Occipital lobe (tissue), 2 donors: ENCODE data around the gene ECD. TPM values are rescaled to one million over a fixed set of nuclear protein-coding genes. Genes with fewer than 3 reads are reported as not detected.

ENCODE experiments used
- DNase-seq: peaks from one replicate; lab custom pipeline; 2025; lab: John Stamatoyannopoulos, UW
- total RNA-seq: library from RNA; depleted of rRNA; stranded (reverse); fragments of >200 nt; gene quantifications from one replicate; pipeline ENCODE4 v1.2.3, GENCODE V29; 2014

The ECD gene
- 28.7 TPM for total RNA-seq

- DNase-seq, result peak; percentile 89
Measured at GRCh38 chr10:73167783-73168464, at the start of gene ECD, which contains the start of gene FAM149B1. Gene ECD, minus strand, starts transcription at chr10:73168008. Its CDS starts 4,071 bp downstream, at chr10:73163937. Gene FAM149B1, plus strand, starts transcription at chr10:73168119. Its CDS starts 221 bp downstream, at chr10:73168340.

GRCh38 chr10:73215749-73216148 lies 47.9 kb upstream of the ECD start:
- DNase-seq, result no peak

GRCh38 chr10:73211106-73211811 lies 43.5 kb upstream of the ECD start:
- no peak for DNase-seq

GRCh38 chr10:73210395-73211105 lies 42.7 kb upstream of the ECD start:
- no peak for DNase-seq

- no peak for DNase-seq
Measured at GRCh38 chr10:73209705-73210104, 41.9 kb upstream of the ECD start.

- no peak for DNase-seq
Measured at GRCh38 chr10:73207883-73208282, 40.1 kb upstream of the ECD start.

- DNase-seq, result no peak
Measured at GRCh38 chr10:73206385-73206784, 38.6 kb upstream of the ECD start.

- DNase-seq, result no peak
Measured at GRCh38 chr10:73205890-73206289, 38.1 kb upstream of the ECD start.

GRCh38 chr10:73205081-73205480 lies 37.3 kb upstream of the ECD start:
- DNase-seq, result no peak

GRCh38 chr10:73190188-73190587 lies 22.4 kb upstream of the ECD start:
- DNase-seq, result no peak

- DNase-seq, result no peak
Measured at GRCh38 chr10:73186266-73186665, 18.5 kb upstream of the ECD start.

GRCh38 chr10:73183667-73184281 lies 16.0 kb upstream of the ECD start:
- no peak for DNase-seq

GRCh38 chr10:73182568-73182967 lies 14.8 kb upstream of the ECD start:
- DNase-seq, result no peak

GRCh38 chr10:73174148-73174925 lies 6.5 kb upstream of the ECD start:
- DNase-seq, result no peak

GRCh38 chr10:73172867-73173266 lies 5.1 kb upstream of the ECD start:
- DNase-seq, result no peak

GRCh38 chr10:73169320-73169719 lies 1.5 kb upstream of the ECD start:
- DNase-seq, result no peak

GRCh38 chr10:73168465-73168803 lies 626 bp upstream of the ECD start:
- no peak for DNase-seq

- DNase-seq, result peak; percentile 23
Measured at GRCh38 chr10:73167458-73167782, 388 bp downstream of the ECD start.

GRCh38 chr10:73166972-73167371 lies 836 bp downstream of the ECD start:
- DNase-seq, result no peak

GRCh38 chr10:73163096-73163495 lies 4.7 kb downstream of the ECD start:
- DNase-seq, result no peak

GRCh38 chr10:73161662-73162061 lies 6.1 kb downstream of the ECD start:
- DNase-seq, result no peak
